Activated naive CD4-positive, alpha-beta T cell treated with anti-CD3 and anti-CD28 coated beads for 36 hours (primary cell): Measurements from ENCODE around the gene ASGR2. TPM values are rescaled to one million over a fixed set of nuclear protein-coding genes. Genes with fewer than 3 reads are reported as not detected.
A peak's percentile ranks its signal among the peaks of the same experiment; 100 is the strongest.
"Not testable (repeated sequence)": the region's sequence is repeated elsewhere in the genome, so short reads cannot be mapped to it uniquely, and the experiment has no call there.

Experiments used
- CTCF ChIA-PET: fragments of 350-600 bp; sonication (Branson Sonifier 250); formaldehyde crosslinking; loops from one replicate; lab custom pipeline; 2021; ENCODE audit warnings: antibody characterized with exemption; lab: Charles Lee
- DNase-seq: peaks from one replicate; pipeline ENCODE4 v3.0.0-alpha.2; 2020
- H3K27ac Mint-ChIP-seq: one replicate; pipeline ENCODE4 v1.8.0; 2021; ENCODE audit warnings: mild to moderate bottlenecking, mixed read lengths
- H3K27me3 Mint-ChIP-seq: one replicate; pipeline ENCODE4 v1.8.0; 2021; ENCODE audit warnings: low read depth, mixed read lengths
- H3K36me3 Mint-ChIP-seq: one replicate; pipeline ENCODE4 v1.8.0; 2021; ENCODE audit warnings: low read depth, mixed read lengths
- H3K4me1 Mint-ChIP-seq: one replicate; pipeline ENCODE4 v1.8.0; 2021; ENCODE audit warnings: low read depth, mixed read lengths
- H3K4me3 Mint-ChIP-seq: one replicate; pipeline ENCODE4 v1.8.0; 2021; ENCODE audit warnings: mild to moderate bottlenecking, moderate library complexity, mixed read lengths
- H3K9me3 Mint-ChIP-seq: one replicate; pipeline ENCODE4 v1.8.0; 2021; ENCODE audit warnings: mixed read lengths
- intact Hi-C: fragments of 100-400 bp; cut with micrococcal nuclease; formaldehyde crosslinking; loops from one replicate; pipeline ENCODE4 v1.15.1; 2023
- total RNA-seq, 2 experiments: library from RNA; stranded (reverse); gene quantifications; one replicate each; pipeline ENCODE4 v1.2.3, GENCODE V29; 2021

ASGR2 gene, protein sequence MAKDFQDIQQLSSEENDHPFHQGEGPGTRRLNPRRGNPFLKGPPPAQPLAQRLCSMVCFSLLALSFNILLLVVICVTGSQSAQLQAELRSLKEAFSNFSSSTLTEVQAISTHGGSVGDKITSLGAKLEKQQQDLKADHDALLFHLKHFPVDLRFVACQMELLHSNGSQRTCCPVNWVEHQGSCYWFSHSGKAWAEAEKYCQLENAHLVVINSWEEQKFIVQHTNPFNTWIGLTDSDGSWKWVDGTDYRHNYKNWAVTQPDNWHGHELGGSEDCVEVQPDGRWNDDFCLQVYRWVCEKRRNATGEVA
- not detected for total RNA-seq

- H3K9me3 Mint-ChIP-seq, result no peaks in the 10 kb centered on the region
- no peak within 1 kb of the TSS for H3K27ac Mint-ChIP-seq
- intact Hi-C loops, result no loop called here
- H3K27me3 Mint-ChIP-seq, result no peaks in the 10 kb centered on the region
- no peaks in the 10 kb centered on the region for H3K36me3 Mint-ChIP-seq
- peaks cover 6% of the 10 kb centered on the region for H3K4me1 Mint-ChIP-seq
- no peak for DNase-seq
- no peak within 1 kb of the TSS for H3K4me3 Mint-ChIP-seq
- CTCF ChIA-PET, result no interaction called here
These were observed at the start of gene ASGR2 for GRCh38 chr17:7114241-7114874. ASGR2 (minus strand) TSS chr17:7114822; CDS start chr17:7114240, 582 bp downstream.

- DNase-seq, H3K27me3 Mint-ChIP-seq, H3K9me3 Mint-ChIP-seq, H3K4me1 Mint-ChIP-seq, H3K36me3 Mint-ChIP-seq, H3K4me3 Mint-ChIP-seq, intact Hi-C loops, H3K27ac Mint-ChIP-seq, CTCF ChIA-PET: not testable (repeated sequence)
These were observed 44.9 kb upstream of the ASGR2 start for GRCh38 chr17:7159571-7159970.

DNA sequence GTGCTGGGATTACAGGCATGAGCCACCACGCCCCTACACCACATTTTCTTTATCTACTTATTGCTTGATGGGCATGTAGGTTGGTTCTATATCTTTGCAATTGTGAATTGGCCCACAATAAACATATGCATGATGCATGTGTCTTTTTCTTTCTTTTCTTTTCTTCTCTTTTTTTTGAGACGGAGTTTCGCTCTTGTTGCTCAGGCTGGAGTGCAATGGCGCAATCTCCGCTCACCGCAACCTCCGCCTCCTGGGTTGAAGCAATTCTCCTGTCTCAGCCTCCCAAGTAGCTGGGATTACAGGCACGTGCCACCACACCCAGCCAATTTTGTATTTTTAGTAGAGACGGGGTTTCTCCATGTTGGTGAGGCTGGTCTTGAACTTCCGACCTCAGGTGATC is 43.8 kb upstream of the ASGR2 start:
- H3K4me1 Mint-ChIP-seq, H3K36me3 Mint-ChIP-seq, intact Hi-C loops, H3K4me3 Mint-ChIP-seq, H3K9me3 Mint-ChIP-seq, DNase-seq, H3K27me3 Mint-ChIP-seq, H3K27ac Mint-ChIP-seq: not testable (repeated sequence)
- CTCF ChIA-PET, result interaction anchor here (1.2 kb wide), 1 partner anchor 15 kb away, joined by 3 read pairs; no protein-coding TSS in a partner anchor

DNA sequence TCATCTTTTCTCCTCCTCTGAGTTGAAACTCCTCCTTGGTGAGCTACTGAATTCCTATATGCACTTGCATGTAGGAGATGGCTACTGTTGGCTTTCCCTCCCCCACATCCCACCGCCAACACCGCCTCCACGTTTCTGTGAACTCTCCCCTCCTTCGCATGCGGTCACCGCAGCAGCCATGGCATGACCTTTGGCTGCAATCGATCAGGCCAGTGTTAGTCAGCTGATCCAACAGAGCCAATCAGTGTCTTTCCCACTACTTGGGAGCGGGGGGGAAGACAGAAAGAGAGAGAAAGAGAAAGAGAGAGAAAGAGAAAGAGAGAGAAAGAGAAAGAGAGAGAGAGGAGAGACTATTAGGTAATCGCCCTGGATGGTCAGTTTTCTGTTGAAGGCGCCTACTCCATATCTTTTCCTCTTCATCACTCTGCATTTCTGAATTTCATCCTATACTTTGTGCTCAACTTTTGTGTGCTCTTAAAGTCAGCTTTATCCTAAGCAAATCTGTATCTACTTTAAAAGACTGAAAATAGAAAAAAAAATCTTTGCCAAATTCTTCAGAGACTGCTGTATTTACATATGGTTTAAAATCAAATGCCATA is 41.8 kb upstream of the ASGR2 start:
- intact Hi-C loops, result no loop called here
- DNase-seq, result no peak
- H3K9me3 Mint-ChIP-seq, result no peaks in the 10 kb centered on the region
- H3K27ac Mint-ChIP-seq, result no peak overlapping the region
- no peak overlapping the region for H3K4me3 Mint-ChIP-seq
- no peaks in the 10 kb centered on the region for H3K4me1 Mint-ChIP-seq
- peaks cover 2% of the 10 kb centered on the region for H3K27me3 Mint-ChIP-seq
- CTCF ChIA-PET, result no interaction called here
- no peaks in the 10 kb centered on the region for H3K36me3 Mint-ChIP-seq

GRCh38 chr17:7147772-7148171 is 33.1 kb upstream of the ASGR2 start:
- Mint-ChIP-seq H3K9me3 (no peaks in the 10 kb centered on the region), H3K4me1 (no peaks in the 10 kb centered on the region), H3K36me3 (no peaks in the 10 kb centered on the region), H3K27me3 (peaks cover 2% of the 10 kb centered on the region), H3K27ac (no peak overlapping the region), H3K4me3 (no peak overlapping the region)
- intact Hi-C loops, result no loop called here
- CTCF ChIA-PET, result interaction anchor here (1.0 to 1.5 kb wide), 2 partner anchors 11 to 17 kb away, joined by 4 read pairs; no protein-coding TSS in a partner anchor
- DNase-seq, result peak; percentile 9

DNA sequence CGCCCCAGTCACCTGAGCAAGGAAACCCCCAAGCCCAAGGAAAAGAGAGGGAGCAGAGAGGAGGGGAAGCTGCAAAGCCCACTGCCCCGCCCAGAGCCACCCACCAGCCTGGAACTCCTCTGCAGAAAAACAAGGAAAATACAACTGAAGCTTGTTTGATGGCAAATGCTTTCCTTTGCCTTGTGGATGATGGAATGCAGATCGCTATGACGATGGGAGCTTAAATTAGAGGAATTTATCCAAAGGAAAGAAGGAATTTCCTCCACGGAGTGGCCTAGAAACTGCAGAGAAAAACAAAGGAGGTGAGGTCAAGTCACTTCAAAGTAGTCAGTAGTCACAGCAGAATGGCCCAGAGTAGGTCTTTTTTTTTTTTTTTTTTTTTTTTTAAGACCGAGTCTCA is 31.5 kb upstream of the ASGR2 start:
- Mint-ChIP-seq H3K36me3 (no peaks in the 10 kb centered on the region), H3K4me3 (no peak overlapping the region), H3K27ac (no peak overlapping the region), H3K4me1 (no peaks in the 10 kb centered on the region), H3K27me3 (no peaks in the 10 kb centered on the region), H3K9me3 (no peaks in the 10 kb centered on the region)
- no peak for DNase-seq
- CTCF ChIA-PET, result interaction anchor here (0.6 to 1.9 kb wide), 2 partner anchors 9 to 95 kb away, joined by 4 to 10 read pairs; no protein-coding TSS in a partner anchor
- intact Hi-C loops, result no loop called here

GRCh38 chr17:7144213-7144612 is 29.6 kb upstream of the ASGR2 start:
- intact Hi-C loops, result no loop called here
- no peaks in the 10 kb centered on the region for H3K9me3 Mint-ChIP-seq
- CTCF ChIA-PET, result interaction anchor here (1.0 kb wide), 1 partner anchor 99 kb away, joined by 4 read pairs; no protein-coding TSS in a partner anchor
- H3K27me3 Mint-ChIP-seq, result no peaks in the 10 kb centered on the region
- DNase-seq, result no peak
- no peak overlapping the region for H3K27ac Mint-ChIP-seq
- no peak overlapping the region for H3K4me3 Mint-ChIP-seq
- no peaks in the 10 kb centered on the region for H3K36me3 Mint-ChIP-seq
- H3K4me1 Mint-ChIP-seq, result no peaks in the 10 kb centered on the region

GRCh38 chr17:7141824-7142223 is 27.2 kb upstream of the ASGR2 start:
- no peak for DNase-seq
- Mint-ChIP-seq H3K27ac (no peak overlapping the region), H3K36me3 (no peaks in the 10 kb centered on the region), H3K27me3 (no peaks in the 10 kb centered on the region), H3K4me3 (no peak overlapping the region), H3K4me1 (no peaks in the 10 kb centered on the region), H3K9me3 (no peaks in the 10 kb centered on the region)
- CTCF ChIA-PET, result interaction anchor here (0.7 to 1.6 kb wide), 4 partner anchors 9 to 96 kb away, joined by 3 to 5 read pairs (median 4); no protein-coding TSS in a partner anchor
- intact Hi-C loops, result no loop called here

DNA sequence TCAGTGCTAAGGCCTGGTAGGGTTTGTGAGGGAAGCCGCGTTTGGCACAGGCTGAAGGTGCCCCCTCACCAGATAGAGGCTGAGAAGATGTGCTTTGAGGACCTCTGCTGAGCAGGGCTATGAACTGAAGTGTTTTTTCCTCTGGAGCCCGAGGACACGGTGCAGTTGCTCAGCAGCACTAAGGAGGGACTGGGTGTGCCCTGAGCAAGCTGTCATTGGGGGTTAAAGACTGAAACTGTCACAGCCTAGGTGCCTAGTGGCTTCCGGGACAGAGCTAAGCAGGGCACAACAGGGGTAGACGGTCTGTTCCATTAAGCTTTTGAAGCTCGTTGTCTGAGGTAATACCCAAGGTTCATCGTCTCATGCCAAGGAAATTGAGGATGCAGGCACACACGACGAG is 24.8 kb upstream of the ASGR2 start:
- DNase-seq, result no peak
- H3K27ac Mint-ChIP-seq, result no peak overlapping the region
- H3K9me3 Mint-ChIP-seq, result no peaks in the 10 kb centered on the region
- H3K36me3 Mint-ChIP-seq, result no peaks in the 10 kb centered on the region
- H3K4me1 Mint-ChIP-seq, result peaks cover 3% of the 10 kb centered on the region
- intact Hi-C loops, result no loop called here
- H3K4me3 Mint-ChIP-seq, result no peak overlapping the region
- CTCF ChIA-PET, result interaction anchor here (0.9 to 2.0 kb wide), 4 partner anchors 39 to 96 kb away, joined by 4 to 7 read pairs (median 5); partner anchors contain the start of gene SLC16A11
- no peaks in the 10 kb centered on the region for H3K27me3 Mint-ChIP-seq

DNA sequence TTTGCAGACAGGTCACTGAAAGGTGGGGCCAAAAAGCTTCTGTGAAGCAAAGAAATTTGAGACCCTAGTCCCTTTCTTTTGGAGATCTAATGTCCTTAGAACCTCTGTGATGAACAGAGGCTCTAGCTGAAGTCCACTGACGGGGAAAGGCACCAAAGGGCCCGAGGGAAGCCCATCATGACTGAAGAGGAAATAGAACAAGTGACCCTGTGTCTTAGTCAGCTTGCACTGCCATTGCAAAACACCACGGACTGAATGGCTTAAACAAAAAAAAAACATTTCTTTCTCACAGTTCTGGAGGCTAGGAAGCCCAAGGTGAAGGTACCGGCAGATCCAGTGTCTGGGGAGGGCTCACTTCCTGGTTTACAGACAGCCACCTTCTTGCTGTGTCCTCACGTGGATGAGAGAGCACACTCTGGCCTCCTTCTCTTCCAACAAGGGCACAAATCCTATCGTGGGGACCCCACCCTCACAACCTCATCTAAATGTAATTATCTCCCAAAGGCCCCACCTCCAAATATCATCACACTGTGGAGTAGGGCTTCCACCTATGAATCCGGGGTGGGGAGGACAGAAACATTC is 24.3 kb upstream of the ASGR2 start:
- CTCF ChIA-PET, result interaction anchor here (0.9 to 7.8 kb wide), 3 partner anchors 39 to 93 kb away, joined by 5 to 238 read pairs (median 7); partner anchors contain the start of gene SLC16A11
- Mint-ChIP-seq H3K4me1 (peaks cover 4% of the 10 kb centered on the region), H3K9me3 (no peaks in the 10 kb centered on the region), H3K27ac (no peak overlapping the region), H3K27me3 (no peaks in the 10 kb centered on the region), H3K36me3 (no peaks in the 10 kb centered on the region), H3K4me3 (no peak overlapping the region)
- DNase-seq, result no peak
- intact Hi-C loops, result no loop called here

- Mint-ChIP-seq H3K27ac (no peak overlapping the region), H3K36me3 (no peaks in the 10 kb centered on the region), H3K4me1 (peaks cover 17% of the 10 kb centered on the region), H3K4me3 (no peak overlapping the region), H3K27me3 (no peaks in the 10 kb centered on the region), H3K9me3 (no peaks in the 10 kb centered on the region)
- intact Hi-C loops, result loop anchor here (2.0 kb wide), 1 partner anchor 225 kb away; no protein-coding TSS in a partner anchor
- CTCF ChIA-PET, result interaction anchor here (0.7 to 7.8 kb wide), 15 partner anchors 8 to 294 kb away, joined by 3 to 238 read pairs (median 7); partner anchors contain the start of gene SLC16A11
- no peak for DNase-seq
These were observed 22.7 kb upstream of the ASGR2 start for GRCh38 chr17:7137171-7137943.
